Ascending aorta (tissue), 2 donors: ENCODE results near the gene ROBO3. TPM values are rescaled to one million over a fixed set of nuclear protein-coding genes. Genes with fewer than 3 reads are reported as not detected.

Experiments
- DNase-seq, 2 donors: peaks; one replicate each; pipeline ENCODE4 v3.0.0-alpha.2; 2019; ENCODE audit warnings: low spot score in 2 of 2
- H3K27ac ChIP-seq, 2 donors: fragments of 200-600 bp; sonication (generic); one replicate each; pipeline ENCODE4 v1.5.1; 2016 to 2017; ENCODE audit warnings: mild to moderate bottlenecking in 1 of 2
- H3K27me3 ChIP-seq: fragments of 200-600 bp; sonication (generic); one replicate; pipeline ENCODE4 v1.5.1; 2017
- H3K36me3 ChIP-seq, 2 donors: fragments of 200-600 bp; sonication (generic); one replicate each; pipeline ENCODE4 v1.5.1; 2016
- H3K4me1 ChIP-seq, 2 donors: fragments of 200-600 bp; sonication (generic); one replicate each; pipeline ENCODE4 v1.5.1; 2016 to 2017; ENCODE audit warnings: mild to moderate bottlenecking in 1 of 2
- H3K4me3 ChIP-seq, 2 donors: fragments of 200-600 bp; sonication (generic); one replicate each; pipeline ENCODE4 v1.5.1; 2016 to 2017; ENCODE audit warnings: mild to moderate bottlenecking in 1 of 2
- H3K9me3 ChIP-seq, 2 donors: fragments of 200-600 bp; sonication (generic); one replicate each; pipeline ENCODE4 v1.5.1; 2016
- CTCF ChIP-seq, 3 experiments: fragments of 200-600 bp in 2 of 3; fragments of 450-650 bp in 1 of 3; sonication (generic) in 2 of 3; IDR thresholded peaks; one replicate each; pipeline ENCODE4 v1.5.1; 2016 to 2019; ENCODE audit warnings: antibody characterized with exemption in 3 of 3, mild to moderate bottlenecking in 1 of 3, moderate library complexity in 1 of 3
- intact Hi-C: fragments of 100-400 bp; cut with DNase I; formaldehyde crosslinking; loops from one replicate; pipeline ENCODE4 v1.15.1; 2023
- total RNA-seq: library from RNA; depleted of rRNA; stranded (reverse); fragments of >200 nt; gene quantifications from one replicate; pipeline ENCODE4 v1.1.0, GENCODE V29; 2016

The ROBO3 gene
- total RNA-seq, 1 donor from 2014 or later: 37.5 TPM

GRCh38 chr11:124840666-124841065, 24.6 kb upstream of the ROBO3 start:
- peaks cover 33% of the 10 kb centered on the region for H3K27me3 ChIP-seq
- intact Hi-C loops: no loop called here

GRCh38 chr11:124841201-124841600, 24.0 kb upstream of the ROBO3 start:
- no peaks in the 10 kb centered on the region for H3K9me3 ChIP-seq
- TF ChIP-seq CTCF (IDR thresholded peaks at IDR 0.05): no peak
- no peak for DNase-seq
- H3K4me3 ChIP-seq: no peak overlapping the region
- intact Hi-C loops: no loop called here
- H3K36me3 ChIP-seq: no peaks in the 10 kb centered on the region
- peaks cover 11 to 18% of the 10 kb centered on the region in 2 donors for H3K4me1 ChIP-seq
- no peak overlapping the region for H3K27ac ChIP-seq
- peaks cover 33% of the 10 kb centered on the region for H3K27me3 ChIP-seq

More at GRCh38 chr11:124840666-124841065, 24.6 kb upstream of the ROBO3 start:
- Histone ChIP-seq H3K4me1 (peaks cover 11 to 19% of the 10 kb centered on the region in 2 donors), H3K9me3 (no peaks in the 10 kb centered on the region), H3K27ac (no peak overlapping the region), H3K36me3 (no peaks in the 10 kb centered on the region), H3K4me3 (no peak overlapping the region)
- TF ChIP-seq CTCF (IDR thresholded peaks at IDR 0.05): no peak
- DNase-seq: no peak

- peaks cover 33% of the 10 kb centered on the region for H3K27me3 ChIP-seq
- intact Hi-C loops: no loop called here
- H3K4me3 ChIP-seq: no peak overlapping the region
Observed at GRCh38 chr11:124841840-124842239, 23.4 kb upstream of the ROBO3 start.

GRCh38 chr11:124842305-124842704, 22.9 kb upstream of the ROBO3 start:
- intact Hi-C loops: no loop called here
- TF ChIP-seq CTCF (IDR thresholded peaks at IDR 0.05): no peak

More at GRCh38 chr11:124841840-124842239, 23.4 kb upstream of the ROBO3 start:
- H3K9me3 ChIP-seq: no peaks in the 10 kb centered on the region
- DNase-seq: no peak
- no peak for TF ChIP-seq CTCF (IDR thresholded peaks at IDR 0.05)
- peaks cover 11 to 16% of the 10 kb centered on the region in 2 donors for H3K4me1 ChIP-seq
- H3K36me3 ChIP-seq: no peaks in the 10 kb centered on the region
- H3K27ac ChIP-seq: no peak overlapping the region

GRCh38 chr11:124843616-124843910, 21.7 kb upstream of the ROBO3 start:
- intact Hi-C loops: no loop called here
- TF ChIP-seq CTCF (IDR thresholded peaks at IDR 0.05): no peak
- no peaks in the 10 kb centered on the region for H3K36me3 ChIP-seq
- DNase-seq: no peak
- H3K9me3 ChIP-seq: no peaks in the 10 kb centered on the region
- peaks cover 32% of the 10 kb centered on the region for H3K27me3 ChIP-seq
- no peak overlapping the region for H3K4me3 ChIP-seq
- peaks cover 11 to 16% of the 10 kb centered on the region in 2 donors for H3K4me1 ChIP-seq
- H3K27ac ChIP-seq: no peak overlapping the region

More at GRCh38 chr11:124842305-124842704, 22.9 kb upstream of the ROBO3 start:
- Histone ChIP-seq H3K4me3 (no peak overlapping the region), H3K27me3 (peaks cover 33% of the 10 kb centered on the region), H3K4me1 (peaks cover 11 to 16% of the 10 kb centered on the region in 2 donors), H3K36me3 (no peaks in the 10 kb centered on the region), H3K9me3 (no peaks in the 10 kb centered on the region), H3K27ac (no peak overlapping the region)
- no peak for DNase-seq

GRCh38 chr11:124844664-124845079, 20.6 kb upstream of the ROBO3 start:
- H3K27me3 ChIP-seq: peaks cover 21% of the 10 kb centered on the region
- DNase-seq: no peak

More at GRCh38 chr11:124844664-124845079, 20.6 kb upstream of the ROBO3 start:
- Histone ChIP-seq H3K27ac (no peak overlapping the region), H3K4me1 (peaks cover 5 to 7% of the 10 kb centered on the region in 2 donors), H3K36me3 (no peaks in the 10 kb centered on the region), H3K4me3 (no peak overlapping the region), H3K9me3 (no peaks in the 10 kb centered on the region)
- intact Hi-C loops: no loop called here
- TF ChIP-seq CTCF (IDR thresholded peaks at IDR 0.05): no peak
